HepG2 (cell line): Measurements from ENCODE around the gene ZNF512B. TPM values are rescaled to one million over a fixed set of nuclear protein-coding genes. Genes with fewer than 3 reads are reported as not detected.
A peak's percentile ranks its signal among the peaks of the same experiment; 100 is the strongest.

Source experiments
- ATF5 ChIP-seq: sonication (generic); formaldehyde crosslinking; IDR thresholded peaks from 2 replicates; pipeline ENCODE4 v1.4.0; 2020; ENCODE audit warnings: mild to moderate bottlenecking, low read depth, missing genetic modification reagents
- CREBL2 ChIP-seq: sonication (generic); formaldehyde crosslinking; IDR thresholded peaks from 2 replicates; pipeline ENCODE4 v1.8.1; 2023; ENCODE audit warnings: missing genetic modification reagents, mild to moderate bottlenecking, borderline replicate concordance
- GABPB1 ChIP-seq: IDR thresholded peaks from 2 replicates; pipeline ENCODE4 v1.6.1; 2016; ENCODE audit warnings: mild to moderate bottlenecking, missing genetic modification reagents, moderate library complexity, missing compliant biosample characterization
- LCORL ChIP-seq, 2 experiments: fragments of 450-650 bp in 1 of 2; sonication (generic) in 1 of 2; formaldehyde crosslinking in 1 of 2; IDR thresholded peaks; 2 replicates each; pipeline versions ENCODE4 v1.5.0 to v1.6.1; 2017 to 2020; ENCODE audit warnings: antibody characterized with exemption in 1 of 2, missing genetic modification reagents in 1 of 2
- MEIS1 ChIP-seq: sonication (generic); formaldehyde crosslinking; IDR thresholded peaks from 2 replicates; pipeline ENCODE4 v1.9.0; 2021; ENCODE audit warnings: mild to moderate bottlenecking, missing genetic modification reagents, moderate library complexity, borderline replicate concordance
- NFIC ChIP-seq: IDR thresholded peaks from 2 replicates; pipeline ENCODE4 v1.6.1; 2012; ENCODE audit warnings: mild to moderate bottlenecking, low read length, inconsistent platforms
- NONO ChIP-seq, 2 experiments: fragments of 450-650 bp in 1 of 2; sonication (generic) in 1 of 2; formaldehyde crosslinking in 1 of 2; IDR thresholded peaks in 1 of 2; conservative IDR thresholded peaks in 1 of 2; 2 replicates each; pipeline versions ENCODE4 v1.6.1 to v1.8.0; 2017 to 2022; ENCODE audit warnings: mild to moderate bottlenecking in 1 of 2, missing genetic modification reagents in 1 of 2, moderate library complexity in 1 of 2
- RBAK ChIP-seq: sonication (generic); formaldehyde crosslinking; IDR thresholded peaks from 2 replicates; pipeline ENCODE4 v1.5.1; 2020; ENCODE audit warnings: mild to moderate bottlenecking, missing genetic modification reagents
- RBM39 ChIP-seq: fragments of 200-400 bp; formaldehyde crosslinking; IDR thresholded peaks from one replicate; pipeline ENCODE4 v1.6.1; 2018; ENCODE audit warnings: antibody characterized with exemption, mild to moderate bottlenecking, low read depth, low read length; ENCODE audit not compliant: poor library complexity, severe bottlenecking
- STAT6 ChIP-seq: sonication (generic); formaldehyde crosslinking; IDR thresholded peaks from 2 replicates; pipeline ENCODE4 v1.4.0; 2020; ENCODE audit warnings: missing genetic modification reagents, mild to moderate bottlenecking, borderline replicate concordance
- TGIF2 ChIP-seq: IDR thresholded peaks from 2 replicates; pipeline ENCODE4 v1.6.1; 2016; ENCODE audit warnings: control low read depth, missing compliant biosample characterization
- ZBED4 ChIP-seq: sonication (generic); formaldehyde crosslinking; IDR thresholded peaks from 2 replicates; pipeline ENCODE4 v1.4.0; 2020; ENCODE audit warnings: missing genetic modification reagents, borderline replicate concordance
- ZBTB43 ChIP-seq: sonication (generic); formaldehyde crosslinking; conservative IDR thresholded peaks from 2 replicates; pipeline ENCODE4 v1.4.0; 2020; ENCODE audit warnings: missing genetic modification reagents
- ZFP36 ChIP-seq: fragments of 150-350 bp; IDR thresholded peaks from 2 replicates; pipeline ENCODE4 v1.6.1; 2018; ENCODE audit warnings: borderline replicate concordance, low read length, low read depth; ENCODE audit not compliant: partially characterized antibody
- ZNF101 ChIP-seq: sonication (generic); formaldehyde crosslinking; IDR thresholded peaks from 2 replicates; pipeline ENCODE4 v1.4.0; 2020; ENCODE audit warnings: mild to moderate bottlenecking, low read depth, missing genetic modification reagents, borderline replicate concordance
- ZNF513 ChIP-seq: sonication (generic); formaldehyde crosslinking; conservative IDR thresholded peaks from 2 replicates; pipeline ENCODE4 v1.5.0; 2020; ENCODE audit warnings: missing genetic modification reagents
- polyA plus RNA-seq, 8 experiments: library from polyadenylated mRNA; depleted of rRNA in 3 of 8; stranded (reverse) in 7 of 8; unstranded in 1 of 8; fragments of >200 nt; fragmentation: Illumina TruSeq in 4 of 8; extraction: Trizol in 4 of 8; gene quantifications; 2 replicates each; pipeline versions ENCODE4 v1.2.1 to v1.2.3, GENCODE V29; 2011 to 2016; ENCODE audit warnings: low read depth in 4 of 8, missing spikeins in 1 of 8, mixed read lengths in 1 of 8; ENCODE audit not compliant: insufficient read depth in 1 of 8
- total RNA-seq, 5 experiments: library from RNA; depleted of rRNA; stranded (reverse); fragments of >200 nt; fragmentation: Illumina TruSeq; extraction: Trizol; gene quantifications; 2 replicates each; pipeline ENCODE4 v1.2.3, GENCODE V29; 2016; ENCODE audit warnings: low read depth in 1 of 5

ZNF512B gene
- total and polyA plus RNA-seq, 2 of the 13 experiments (the other 11 are each of a cell fraction or from before 2014, with no cell fraction given): 11.5 to 30.6 TPM

- TF ChIP-seq STAT6 (CRISPR knock-in tag): no peak
- TF ChIP-seq ZNF101 (CRISPR knock-in tag): no peak
- TF ChIP-seq TGIF2 (CRISPR knock-in tag): no peak; the same call in 1 of the 2 replicates
- peak; percentile 87; the same call in 1 of the 2 replicates for TF ChIP-seq ZBED4 (CRISPR knock-in tag)
- TF ChIP-seq RBM39: peak; percentile 93
- no peak; the same call in 1 of the 2 replicates for TF ChIP-seq ZBTB43 (CRISPR knock-in tag)
- TF ChIP-seq NFIC: no peak; the same call in 1 of the 2 replicates
- TF ChIP-seq NONO (IDR thresholded peaks at IDR 0.05): no peak
- TF ChIP-seq NONO (CRISPR knock-in tag; conservative IDR thresholded peaks at IDR 0.05): peak; percentile 86
- no peak; the same call in 1 of the 2 replicates for TF ChIP-seq MEIS1 (CRISPR knock-in tag)
- no peak for TF ChIP-seq CREBL2 (CRISPR knock-in tag)
- no peak for TF ChIP-seq ZFP36
- TF ChIP-seq ZNF513 (CRISPR knock-in tag): 0 out of 2 replicates have a peak, but pooled peaks have one; percentile 93
- TF ChIP-seq RBAK (CRISPR knock-in tag): no peak
- TF ChIP-seq LCORL (IDR thresholded peaks at IDR 0.05): no peak
- TF ChIP-seq LCORL (CRISPR knock-in tag; IDR thresholded peaks at IDR 0.05): peak; percentile 78
- no peak for TF ChIP-seq GABPB1 (CRISPR knock-in tag)
- no peak for TF ChIP-seq ATF5
These were observed 12.6 kb downstream of the ZNF512B start (continued) for GRCh38 chr20:63957004-63957689.
